ENCODE data around the gene CARS1. TPM values are rescaled to one million over a fixed set of nuclear protein-coding genes. Genes with fewer than 3 reads are reported as not detected.

The CARS1 gene
- total and polyA plus RNA-seq, 10 of the 15 experiments (the other 5 are each of a cell fraction or from before 2014, with no cell fraction given) = 7.8 to 60.6 (median 45.7) TPM

- ChIA-PET POLR2A (interaction anchor here (1.1 kb wide), 1 partner anchor 13 kb away, joined by 3 read pairs; no protein-coding TSS in a partner anchor), SMC1A (ENCODE audit: uncharacterized antibody, unreplicated experiment) (interaction anchor here (0.6 kb wide), 1 partner anchor 10 kb away, joined by 3 read pairs; no protein-coding TSS in a partner anchor), CTCF (interaction anchor here (0.7 to 8.2 kb wide), 4 partner anchors 10 to 43 kb away, joined by 4 to 95 read pairs (median 40); partner anchors contain the start of gene CARS1), RAD21 (ENCODE audit: unreplicated experiment) (no interaction called here)
- H3K9ac ChIP-seq (ENCODE audit: control insufficient read depth, insufficient read depth, low read length) = no peak overlapping the region
- no TSS peak for BruUV-seq (replicated peaks)
- no peak overlapping the region for H2AFZ ChIP-seq (ENCODE audit: control insufficient read depth, low read depth, low read length)
- H3K27ac ChIP-seq (ENCODE audit: control insufficient read depth, insufficient read depth) = no peak overlapping the region
- no peaks in the 10 kb centered on the region for H3K9me3 ChIP-seq (replicated peaks; ENCODE audit: control insufficient read depth, insufficient read depth, low read length)
- intact Hi-C loops (cut with micrococcal nuclease; ENCODE audit: unreplicated experiment) (no loop called here), in situ Hi-C loops (cut with MboI) (no loop called here)
- H3K27me3 ChIP-seq (replicated peaks in 1 of 2; ENCODE audit: control insufficient read depth in 2 of 2, insufficient read depth in 2 of 2, low read length in 1 of 2) = no peaks in the 10 kb centered on the region
- no peak for FAIRE-seq
- WGBS (ENCODE audit: insufficient coverage, insufficient replicate concordance, low lambda C conversion rate, missing lambda C conversion rate) = 97% methylated on average over 16 of the region's 16 CpGs
- no peak for DNase-seq (ENCODE audit: low read depth, low spot score)
- TF ChIP-seq NKRF (conservative IDR thresholded peaks at IDR 0.05) (no peak), SIX5 (IDR thresholded peaks at IDR 0.05; ENCODE audit: low read depth, low read length, severe bottlenecking) (no peak), POLR2A (IDR thresholded peaks at IDR 0.05; ENCODE audit: low read depth, low read length) (peak; percentile 47), CHD2 (IDR thresholded peaks at IDR 0.05; ENCODE audit: borderline replicate concordance, low read depth, low read length) (no peak), NR2F1 (conservative IDR thresholded peaks at IDR 0.05) (no peak), ZBED1 (IDR thresholded peaks at IDR 0.05; ENCODE audit: borderline replicate concordance) (no peak), ZZZ3 (IDR thresholded peaks at IDR 0.05; ENCODE audit: control insufficient read depth, insufficient read length, low read depth) (no peak), BCL3 (IDR thresholded peaks at IDR 0.05; ENCODE audit: borderline replicate concordance, insufficient read depth, low read depth, low read length, poor library complexity, severe bottlenecking) (no peak)
- no peak overlapping the region for H3K4me3 ChIP-seq
- H3K79me2 ChIP-seq (ENCODE audit: control insufficient read depth, insufficient read depth, low read length) = peaks cover 53% of the 10 kb centered on the region
- H4K20me1 ChIP-seq (ENCODE audit: control insufficient read depth, insufficient read depth) = peaks cover 3% of the 10 kb centered on the region; the same call in 1 of the 2 replicates
- no peak for ATAC-seq
- peaks cover 0 to 17% of the 10 kb centered on the region in 2 experiments; a peak in 2 of 4 replicates for H3K36me3 ChIP-seq (ENCODE audit: control insufficient read depth in 2 of 2, insufficient read depth in 2 of 2, low read length in 1 of 2)
- no peak overlapping the region for H3K4me2 ChIP-seq (ENCODE audit: control insufficient read depth, insufficient read depth)
- peaks cover 29% of the 10 kb centered on the region for H3K4me1 ChIP-seq (ENCODE audit: control insufficient read depth, insufficient read depth, low read length)
Measured at GRCh38 chr11:3047637-3048036, 9.6 kb downstream of the CARS1 start.

All from GM12878 (cell line).